ENCODE results near the gene PLAGL2. TPM values are rescaled to one million over a fixed set of nuclear protein-coding genes. Genes with fewer than 3 reads are reported as not detected.

PLAGL2 gene
- total and polyA plus RNA-seq, 2 experiments from 2014 or later, result 13.2 to 28.2 TPM

GRCh38 chr20:32150291-32150848 is 57.2 kb downstream of the PLAGL2 start (continued):
- no peak for TF ChIP-seq POLR2AphosphoS5 (IDR thresholded peaks at IDR 0.05; ENCODE audit: low read depth)
- no peak for TF ChIP-seq ZNF462 (CRISPR knock-in tag; IDR thresholded peaks at IDR 0.05)
- TF ChIP-seq CREB1 (CRISPR knock-in tag; IDR thresholded peaks at IDR 0.05; ENCODE audit: low read depth), result no peak
- TF ChIP-seq NANOG (IDR thresholded peaks at IDR 0.05; ENCODE audit: borderline replicate concordance), result no peak

- Histone ChIP-seq H2AFZ (no peak overlapping the region), H3F3A (replicated peaks; ENCODE audit: low read depth) (peaks cover 14% of the 10 kb centered on the region; the same call in 1 of the 2 replicates), H3K4me2 (no peak overlapping the region), H3K27ac (ENCODE audit: low read depth) (no peak overlapping the region), H3K79me2 (replicated peaks; ENCODE audit: insufficient read depth) (no peaks in the 10 kb centered on the region), H4K20me1 (replicated peaks; ENCODE audit: insufficient read depth) (peaks cover 15% of the 10 kb centered on the region), H3K36me3 (ENCODE audit: insufficient read depth) (peaks cover 73% of the 10 kb centered on the region), H3K4me1 (ENCODE audit: insufficient read depth) (no peaks in the 10 kb centered on the region), H3K27me3 (ENCODE audit: insufficient read depth) (no peaks in the 10 kb centered on the region), H3K9me2 (ENCODE audit: insufficient read depth) (no peaks in the 10 kb centered on the region), H3K4me3 (no peak overlapping the region)
- Mint-ChIP-seq H3K9me3 (no peaks in the 10 kb centered on the region), H3K27me3 (ENCODE audit: insufficient read depth, low read depth, poor library complexity) (peaks cover 7% of the 10 kb centered on the region), H3K36me3 (ENCODE audit: low read depth) (peaks cover 77% of the 10 kb centered on the region), H3K4me1 (no peaks in the 10 kb centered on the region), H3K4me3 (no peak overlapping the region), H3K27ac (no peak overlapping the region)
- TF ChIP-seq NANOG (IDR thresholded peaks at IDR 0.05; ENCODE audit: borderline replicate concordance) (no peak), ZNF462 (CRISPR knock-in tag; IDR thresholded peaks at IDR 0.05) (no peak)
- DNase-seq (ENCODE audit: low spot score), result no peak
- no peak for ATAC-seq
Observed at GRCh38 chr20:32149566-32150170, 57.9 kb downstream of the PLAGL2 start.

All from GM23338 (cell line).